Suprapubic skin (tissue), 3 donors: ENCODE results near the gene BNC2.

Experiments used
- CTCF ChIP-seq, 2 donors: fragments of 200-600 bp in 1 of 2; fragments of 450-650 bp in 1 of 2; sonication (generic) in 1 of 2; IDR thresholded peaks; one replicate each; pipeline ENCODE4 v1.5.1; 2016 to 2019; ENCODE audit warnings: antibody characterized with exemption in 2 of 2, mild to moderate bottlenecking in 1 of 2, moderate library complexity in 1 of 2
- POLR2A ChIP-seq, 2 donors: fragments of 450-650 bp; IDR thresholded peaks; one replicate each; pipeline ENCODE4 v1.6.1; 2017; ENCODE audit warnings: antibody characterized with exemption in 2 of 2, mild to moderate bottlenecking in 2 of 2, moderate library complexity in 2 of 2

DNA sequence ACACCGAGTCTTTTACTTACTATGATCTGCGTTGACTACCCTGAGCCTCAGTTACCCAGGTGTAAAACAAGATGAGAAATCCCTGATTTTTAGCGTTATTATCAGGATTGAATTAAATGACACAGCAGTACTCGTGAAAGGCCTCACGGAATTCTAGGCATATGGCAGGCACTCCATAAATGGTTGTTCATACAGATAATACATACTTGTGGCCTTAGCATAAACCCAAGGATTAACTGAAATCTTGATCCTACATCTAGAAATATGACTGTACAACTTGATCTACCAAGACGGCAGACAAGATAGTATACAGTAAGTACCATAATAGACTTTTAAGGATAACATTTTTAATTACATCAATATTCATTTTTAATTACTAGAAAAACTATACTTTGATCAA, 409.8 kb downstream of the BNC2 start:
- TF ChIP-seq POLR2A (IDR thresholded peaks at IDR 0.05), result no peak
- no peak for TF ChIP-seq CTCF (IDR thresholded peaks at IDR 0.05)
